Measurements from ENCODE around the gene ISLR.

The ISLR gene

GRCh38 chr15:74174958-74175253 lies 1.4 kb downstream of the ISLR start:
- Mint-ChIP-seq H3K27ac (no peak overlapping the region), H3K9me3 (no peaks in the 10 kb centered on the region), H3K27me3 (no peaks in the 10 kb centered on the region), H3K4me1 (ENCODE audit: low read depth) (no peaks in the 10 kb centered on the region), H3K36me3 (ENCODE audit: low read depth) (no peaks in the 10 kb centered on the region), H3K4me3 (no peak overlapping the region)

GRCh38 chr15:74175271-74176191 lies 2.0 kb downstream of the ISLR start:
- no peaks in the 10 kb centered on the region for H3K36me3 Mint-ChIP-seq (ENCODE audit: low read depth)
- no peaks in the 10 kb centered on the region for H3K9me3 Mint-ChIP-seq
- no peak overlapping the region for H3K4me3 Mint-ChIP-seq
- H3K4me1 Mint-ChIP-seq (ENCODE audit: low read depth): no peaks in the 10 kb centered on the region
- H3K27ac Mint-ChIP-seq: no peak overlapping the region
- no peaks in the 10 kb centered on the region for H3K27me3 Mint-ChIP-seq

- no peaks in the 10 kb centered on the region for H3K9me3 Mint-ChIP-seq
- H3K4me3 Mint-ChIP-seq: no peak overlapping the region
- no peak overlapping the region for H3K27ac Mint-ChIP-seq
- H3K27me3 Mint-ChIP-seq: no peaks in the 10 kb centered on the region
- H3K4me1 Mint-ChIP-seq (ENCODE audit: low read depth): no peaks in the 10 kb centered on the region
- no peaks in the 10 kb centered on the region for H3K36me3 Mint-ChIP-seq (ENCODE audit: low read depth)
Measured at GRCh38 chr15:74176262-74177214, 3.0 kb downstream of the ISLR start.

GRCh38 chr15:74178326-74179100 lies 5.0 kb downstream of the ISLR start:
- Mint-ChIP-seq H3K4me1 (ENCODE audit: low read depth) (no peaks in the 10 kb centered on the region), H3K4me3 (no peak overlapping the region), H3K27ac (no peak overlapping the region), H3K27me3 (no peaks in the 10 kb centered on the region), H3K36me3 (ENCODE audit: low read depth) (no peaks in the 10 kb centered on the region), H3K9me3 (no peaks in the 10 kb centered on the region)

- Mint-ChIP-seq H3K36me3 (ENCODE audit: low read depth) (no peaks in the 10 kb centered on the region), H3K4me1 (ENCODE audit: low read depth) (no peaks in the 10 kb centered on the region), H3K27ac (no peak overlapping the region), H3K4me3 (no peak overlapping the region), H3K9me3 (no peaks in the 10 kb centered on the region), H3K27me3 (no peaks in the 10 kb centered on the region)
Measured at GRCh38 chr15:74179101-74179841, 5.8 kb downstream of the ISLR start.

- Mint-ChIP-seq H3K36me3 (ENCODE audit: low read depth) (no peaks in the 10 kb centered on the region), H3K27me3 (no peaks in the 10 kb centered on the region), H3K4me1 (ENCODE audit: low read depth) (peaks cover under 1% of the 10 kb centered on the region), H3K9me3 (no peaks in the 10 kb centered on the region), H3K27ac (no peak overlapping the region), H3K4me3 (no peak overlapping the region)
Measured at GRCh38 chr15:74179983-74180880, 6.7 kb downstream of the ISLR start.

GRCh38 chr15:74180881-74181602 lies 7.5 kb downstream of the ISLR start:
- Mint-ChIP-seq H3K4me3 (no peak overlapping the region), H3K27ac (no peak overlapping the region), H3K9me3 (no peaks in the 10 kb centered on the region), H3K4me1 (ENCODE audit: low read depth) (peaks cover 8% of the 10 kb centered on the region), H3K36me3 (ENCODE audit: low read depth) (no peaks in the 10 kb centered on the region), H3K27me3 (no peaks in the 10 kb centered on the region)

- H3K36me3 Mint-ChIP-seq (ENCODE audit: low read depth): no peaks in the 10 kb centered on the region
- H3K27ac Mint-ChIP-seq: no peak overlapping the region
- H3K4me3 Mint-ChIP-seq: no peak overlapping the region
- peaks cover 8% of the 10 kb centered on the region for H3K4me1 Mint-ChIP-seq (ENCODE audit: low read depth)
- no peaks in the 10 kb centered on the region for H3K9me3 Mint-ChIP-seq
- H3K27me3 Mint-ChIP-seq: no peaks in the 10 kb centered on the region
Measured at GRCh38 chr15:74182131-74182530, 8.6 kb downstream of the ISLR start.

- Mint-ChIP-seq H3K27ac (no peak overlapping the region), H3K4me3 (no peak overlapping the region), H3K27me3 (no peaks in the 10 kb centered on the region), H3K9me3 (no peaks in the 10 kb centered on the region), H3K4me1 (ENCODE audit: low read depth) (peaks cover 8% of the 10 kb centered on the region), H3K36me3 (ENCODE audit: low read depth) (no peaks in the 10 kb centered on the region)
Measured at GRCh38 chr15:74184582-74185091, 11.1 kb downstream of the ISLR start.

GRCh38 chr15:74185710-74186348 lies 12.3 kb downstream of the ISLR start:
- no peaks in the 10 kb centered on the region for H3K27me3 Mint-ChIP-seq
- H3K4me1 Mint-ChIP-seq (ENCODE audit: low read depth): peaks cover 8% of the 10 kb centered on the region
- H3K9me3 Mint-ChIP-seq: no peaks in the 10 kb centered on the region
- no peaks in the 10 kb centered on the region for H3K36me3 Mint-ChIP-seq (ENCODE audit: low read depth)
- no peak overlapping the region for H3K4me3 Mint-ChIP-seq
- peak overlapping the region; percentile 26 for H3K27ac Mint-ChIP-seq

- Mint-ChIP-seq H3K4me3 (no peak overlapping the region), H3K36me3 (ENCODE audit: low read depth) (no peaks in the 10 kb centered on the region), H3K27me3 (no peaks in the 10 kb centered on the region), H3K4me1 (ENCODE audit: low read depth) (peaks cover 8% of the 10 kb centered on the region), H3K9me3 (no peaks in the 10 kb centered on the region), H3K27ac (no peak overlapping the region)
Measured at GRCh38 chr15:74188216-74188615, 14.7 kb downstream of the ISLR start.

GRCh38 chr15:74191798-74192197 lies 18.3 kb downstream of the ISLR start:
- Mint-ChIP-seq H3K27me3 (no peaks in the 10 kb centered on the region), H3K4me3 (no peak overlapping the region), H3K27ac (no peak overlapping the region)

More at GRCh38 chr15:74191798-74192197, 18.3 kb downstream of the ISLR start:
- no peaks in the 10 kb centered on the region for H3K4me1 Mint-ChIP-seq (ENCODE audit: low read depth)
- H3K9me3 Mint-ChIP-seq: no peaks in the 10 kb centered on the region
- H3K36me3 Mint-ChIP-seq (ENCODE audit: low read depth): no peaks in the 10 kb centered on the region

Measured in stimulated activated naive CD8-positive, alpha-beta T cell treated with anti-CD3 and anti-CD28 coated beads, Interleukin-15, Interleukin-2, amounts not matched to agents 100 ng/mL and 50 ng/mL, for 24 hours (primary cell).